Thyroid gland (tissue), 4 donors: ENCODE measurements around the gene TBRG4.

Experiments used
- CTCF ChIP-seq, 6 experiments: fragments of 200-600 bp in 3 of 6; fragments of 450-650 bp in 3 of 6; sonication (generic) in 3 of 6; IDR thresholded peaks; one replicate each; pipeline ENCODE4 v1.5.1; 2016 to 2019; ENCODE audit warnings: antibody characterized with exemption in 6 of 6, mild to moderate bottlenecking in 2 of 6, inconsistent platforms in 1 of 6, moderate library complexity in 1 of 6
- POLR2A ChIP-seq, 2 donors: fragments of 450-650 bp; IDR thresholded peaks; one replicate each; pipeline ENCODE4 v1.6.1; 2017; ENCODE audit warnings: antibody characterized with exemption in 2 of 2, mild to moderate bottlenecking in 2 of 2, moderate library complexity in 1 of 2

DNA sequence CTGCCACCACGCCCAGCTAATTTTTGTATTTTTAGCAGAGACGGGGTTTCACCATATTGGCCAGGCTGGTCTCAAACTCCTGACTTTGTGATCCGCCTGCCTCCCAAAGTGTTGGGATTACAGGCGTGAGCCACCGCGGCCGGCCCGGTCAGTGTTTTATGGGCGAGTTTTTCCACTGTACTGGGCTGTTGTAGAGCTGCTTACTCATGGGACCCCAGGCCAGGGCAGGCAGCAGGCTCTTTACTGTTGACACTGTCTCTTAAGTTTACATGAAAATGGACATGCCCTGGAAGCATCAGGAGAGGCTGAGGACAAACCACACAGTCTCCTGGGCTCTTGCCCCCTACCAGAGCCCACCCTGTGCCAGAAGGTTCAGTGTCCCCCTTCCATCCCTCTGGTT, 33.9 kb downstream of the TBRG4 start:
- no peak for TF ChIP-seq POLR2A (IDR thresholded peaks at IDR 0.05)
- TF ChIP-seq CTCF (IDR thresholded peaks at IDR 0.05), result no peak
